Right lobe of liver (tissue), 4 donors: ENCODE measurements around the gene SPACA4.

Experiments used
- CTCF ChIP-seq, 4 donors: fragments of 200-600 bp in 3 of 4; fragments of 450-650 bp in 1 of 4; IDR thresholded peaks; one replicate each; pipeline versions ENCODE4 v1.5.1 to v1.8.0; 2016 to 2022; ENCODE audit warnings: antibody characterized with exemption in 4 of 4, mild to moderate bottlenecking in 2 of 4
- POLR2A ChIP-seq: fragments of 450-650 bp; IDR thresholded peaks from one replicate; pipeline ENCODE4 v1.6.1; 2017; ENCODE audit warnings: antibody characterized with exemption, mild to moderate bottlenecking
- donor health status: DM: no; HTN: no; CAD: no.
- donor health status: DM: no; HTN: no; CAD: no.
- donor health status: DM: no; HTN: yes; CAD: no.

- TF ChIP-seq CTCF (IDR thresholded peaks at IDR 0.05) = no peak
- TF ChIP-seq POLR2A = no peak
Observed at GRCh38 chr19:48629297-48629598, 22.7 kb downstream of the SPACA4 start.
